PC-3 (cell line): ENCODE measurements around the gene ACSL6. TPM values are rescaled to one million over a fixed set of nuclear protein-coding genes. Genes with fewer than 3 reads are reported as not detected.

Experiments used
- ATAC-seq: fragments of 200-7000 bp; cut with Tn5 transposase; 2 replicates; pipeline ENCODE4 v1.9.1; 2020; ENCODE audit warnings: mild to moderate bottlenecking, moderate library complexity
- BruUV-seq: library from RNA; stranded (reverse); fragments of 400-500 nt; replicated peaks from 2 replicates; lab custom pipeline; 2021; lab: Mats Ljungman, UMichigan
- CTCF ChIA-PET: fragments of 300-600 bp; sonication (Branson Sonifier 250); formaldehyde crosslinking; loops from one replicate; lab custom pipeline; 2022; ENCODE audit warnings: antibody characterized with exemption; lab: Charles Lee
- POLR2A ChIA-PET: fragments of 300-600 bp; sonication (Branson Sonifier 250); formaldehyde crosslinking; loops from one replicate; lab custom pipeline; 2022; ENCODE audit warnings: antibody characterized with exemption; ENCODE audit not compliant: unreplicated experiment; lab: Charles Lee
- DNase-seq: peaks from one replicate; pipeline ENCODE4 v3.0.0-alpha.2; 2015
- H2AFZ ChIP-seq: fragments of 300-600 bp; sonication (generic); 2 replicates; pipeline ENCODE4 v1.6.0; 2016; ENCODE audit warnings: antibody characterized with exemption, low read length
- H3F3A ChIP-seq: fragments of 300-600 bp; sonication (generic); one replicate; pipeline ENCODE4 v1.6.0; 2017; ENCODE audit warnings: antibody characterized with exemption, low read length, control low read depth, mild to moderate bottlenecking; ENCODE audit not compliant: unreplicated experiment
- H3K27ac ChIP-seq: fragments of 300-600 bp; sonication (generic); 2 replicates; pipeline ENCODE4 v1.5.1; 2016; ENCODE audit warnings: mild to moderate bottlenecking, low read length
- H3K27me3 ChIP-seq: fragments of 300-600 bp; sonication (generic); 2 replicates; pipeline ENCODE4 v1.6.1; 2016; ENCODE audit warnings: low read length, mixed read lengths
- H3K36me3 ChIP-seq: fragments of 300-600 bp; sonication (generic); 2 replicates; pipeline ENCODE4 v1.6.1; 2016; ENCODE audit warnings: low read depth, mixed run types, low read length, mixed read lengths
- H3K4me1 ChIP-seq: fragments of 300-600 bp; sonication (generic); 2 replicates; pipeline ENCODE4 v1.5.1; 2016; ENCODE audit warnings: low read length; ENCODE audit not compliant: insufficient read depth
- H3K4me2 ChIP-seq: fragments of 300-600 bp; sonication (generic); 2 replicates; pipeline ENCODE4 v1.6.0; 2016; ENCODE audit warnings: low read length
- H3K4me3 ChIP-seq: fragments of 300-600 bp; sonication (generic); 2 replicates; pipeline ENCODE4 v1.5.1; 2016; ENCODE audit warnings: mild to moderate bottlenecking, low read length, mixed read lengths
- H3K79me2 ChIP-seq: fragments of 300-600 bp; sonication (generic); 2 replicates; pipeline ENCODE4 v1.6.1; 2017; ENCODE audit warnings: low read length, mixed read lengths
- H3K9ac ChIP-seq: fragments of 300-600 bp; sonication (generic); 2 replicates; pipeline ENCODE4 v1.6.0; 2016; ENCODE audit warnings: mild to moderate bottlenecking, low read length
- H3K9me2 ChIP-seq: fragments of 300-600 bp; sonication (generic); replicated peaks from 2 replicates; pipeline ENCODE4 v1.6.1; 2016; ENCODE audit warnings: mixed run types, low read length, mixed read lengths
- H3K9me3 ChIP-seq: fragments of 300-600 bp; sonication (generic); 2 replicates; pipeline ENCODE4 v1.6.1; 2016; ENCODE audit warnings: low read length, mixed read lengths
- H4K20me1 ChIP-seq: fragments of 300-600 bp; sonication (generic); 2 replicates; pipeline ENCODE4 v1.6.1; 2016; ENCODE audit warnings: low read length, mixed read lengths
- CTCF ChIP-seq: fragments of 300-600 bp; sonication (generic); conservative IDR thresholded peaks from 2 replicates; pipeline ENCODE4 v1.5.1; 2017; ENCODE audit warnings: antibody characterized with exemption, low read depth, mild to moderate bottlenecking, low read length
- EZH2 ChIP-seq: fragments of 300-600 bp; sonication (generic); IDR thresholded peaks from one replicate; pipeline ENCODE4 v1.6.1; 2017; ENCODE audit warnings: antibody characterized with exemption, mild to moderate bottlenecking, low read length; ENCODE audit not compliant: unreplicated experiment
- EZH2phosphoT487 ChIP-seq: fragments of 300-600 bp; sonication (generic); IDR thresholded peaks from 2 replicates; pipeline ENCODE4 v1.6.1; 2018; ENCODE audit warnings: mild to moderate bottlenecking, antibody characterized with exemption, low read length, borderline replicate concordance
- intact Hi-C: fragments of 100-400 bp; cut with micrococcal nuclease; formaldehyde crosslinking; loops from 2 replicates; pipeline ENCODE4 v1.9.0; 2023
- total RNA-seq: library from RNA; depleted of rRNA; stranded (reverse); fragments of >200 nt; gene quantifications from 2 replicates; pipeline ENCODE4 v1.2.3, GENCODE V29; 2014

Gene ACSL6
- total RNA-seq, 1 experiment from 2014 or later = 0.15 TPM

- Histone ChIP-seq H3F3A (no peaks in the 10 kb centered on the region), H2AFZ (no peak overlapping the region), H3K4me1 (peaks cover 9% of the 10 kb centered on the region; the same call in 1 of the 2 replicates), H3K27ac (no peak overlapping the region), H3K79me2 (no peaks in the 10 kb centered on the region), H3K27me3 (no peaks in the 10 kb centered on the region), H3K36me3 (no peaks in the 10 kb centered on the region), H3K4me3 (no peak overlapping the region), H3K9ac (no peak overlapping the region), H3K4me2 (no peak overlapping the region), H4K20me1 (no peaks in the 10 kb centered on the region), H3K9me2 (no peaks in the 10 kb centered on the region), H3K9me3 (no peaks in the 10 kb centered on the region)
- TF ChIP-seq EZH2phosphoT487 = no peak
- TF ChIP-seq CTCF = no peak
- no TSS peak for BruUV-seq
- DNase-seq = no peak
- intact Hi-C loops = loop anchor here (10.0 kb wide), 1 partner anchor 445 kb away; no protein-coding TSS in a partner anchor
- no peak for ATAC-seq
- ChIA-PET CTCF (no interaction called here), POLR2A (no interaction called here)
Observed at GRCh38 chr5:132019857-132020555, 8.5 kb upstream of the ACSL6 start.

- H3K4me1 ChIP-seq = peaks cover 9% of the 10 kb centered on the region; the same call in 1 of the 2 replicates
- no peak overlapping the region for H3K27ac ChIP-seq
- no peaks in the 10 kb centered on the region for H3K79me2 ChIP-seq
- POLR2A ChIA-PET = no interaction called here
- H3K4me2 ChIP-seq = no peak overlapping the region
- CTCF ChIA-PET = no interaction called here
- H2AFZ ChIP-seq = no peak overlapping the region
- H3K9me2 ChIP-seq = no peaks in the 10 kb centered on the region
- no peak for DNase-seq
- BruUV-seq = no TSS peak
- H3K36me3 ChIP-seq = no peaks in the 10 kb centered on the region
- H3K9me3 ChIP-seq = no peaks in the 10 kb centered on the region
- H3F3A ChIP-seq = no peaks in the 10 kb centered on the region
- ATAC-seq = no peak
- H3K9ac ChIP-seq = no peak overlapping the region
- TF ChIP-seq CTCF (no peak), EZH2 (no peak)
- H3K27me3 ChIP-seq = no peaks in the 10 kb centered on the region
- intact Hi-C loops = loop anchor here (10.0 kb wide), 1 partner anchor 445 kb away; no protein-coding TSS in a partner anchor
- H3K4me3 ChIP-seq = no peak overlapping the region
- H4K20me1 ChIP-seq = no peaks in the 10 kb centered on the region
Observed at GRCh38 chr5:132019337-132019736, 7.9 kb upstream of the ACSL6 start.
